Activated T-cell treated with anti-CD3 and anti-CD28 coated beads for 4 hours (primary cell): ENCODE data around the gene USH1C.

Source experiments
- DNase-seq: peaks from one replicate; pipeline ENCODE4 v3.0.0-alpha.2; 2020

The USH1C gene

DNA sequence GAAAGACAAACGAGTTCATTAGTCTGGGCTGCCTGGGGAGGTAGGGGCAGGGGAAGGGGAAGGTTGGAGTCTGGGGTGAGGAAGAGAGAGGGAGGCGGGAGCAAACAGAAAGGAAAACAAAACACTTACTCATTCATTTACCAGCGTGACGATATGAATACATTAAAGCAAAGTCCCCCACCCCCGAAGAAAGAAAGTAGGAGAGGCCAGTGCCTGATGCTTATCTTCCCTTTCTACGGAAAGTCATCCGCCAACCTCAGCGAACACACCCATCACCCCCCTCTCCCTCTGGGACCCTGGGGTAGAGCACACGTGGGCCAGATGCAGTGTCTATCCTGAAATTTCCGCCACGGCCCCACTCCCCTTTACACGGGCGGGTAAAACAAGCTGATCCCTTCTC is 81.3 kb downstream of the USH1C start:
- no peak for DNase-seq

DNA sequence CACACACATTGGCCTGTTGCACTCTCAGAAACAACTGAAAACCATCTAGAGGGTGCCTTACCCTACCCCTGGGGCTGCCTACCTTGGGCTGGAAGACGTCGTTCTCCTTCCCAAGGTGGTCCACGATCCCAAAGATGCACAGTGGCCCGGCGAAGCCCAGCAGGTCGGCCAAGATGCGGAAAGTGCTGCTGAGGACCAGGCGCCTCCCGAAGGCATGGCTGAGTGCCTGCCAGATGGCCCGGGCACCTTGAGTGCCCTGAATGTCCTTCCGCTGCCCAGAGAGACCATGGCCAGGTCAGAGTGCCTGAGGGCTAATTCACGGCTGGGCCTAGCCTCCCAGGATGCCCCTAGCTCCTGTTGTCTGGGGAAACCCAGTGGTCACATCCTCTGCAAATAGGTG is 83.8 kb downstream of the USH1C start:
- no peak for DNase-seq

DNA sequence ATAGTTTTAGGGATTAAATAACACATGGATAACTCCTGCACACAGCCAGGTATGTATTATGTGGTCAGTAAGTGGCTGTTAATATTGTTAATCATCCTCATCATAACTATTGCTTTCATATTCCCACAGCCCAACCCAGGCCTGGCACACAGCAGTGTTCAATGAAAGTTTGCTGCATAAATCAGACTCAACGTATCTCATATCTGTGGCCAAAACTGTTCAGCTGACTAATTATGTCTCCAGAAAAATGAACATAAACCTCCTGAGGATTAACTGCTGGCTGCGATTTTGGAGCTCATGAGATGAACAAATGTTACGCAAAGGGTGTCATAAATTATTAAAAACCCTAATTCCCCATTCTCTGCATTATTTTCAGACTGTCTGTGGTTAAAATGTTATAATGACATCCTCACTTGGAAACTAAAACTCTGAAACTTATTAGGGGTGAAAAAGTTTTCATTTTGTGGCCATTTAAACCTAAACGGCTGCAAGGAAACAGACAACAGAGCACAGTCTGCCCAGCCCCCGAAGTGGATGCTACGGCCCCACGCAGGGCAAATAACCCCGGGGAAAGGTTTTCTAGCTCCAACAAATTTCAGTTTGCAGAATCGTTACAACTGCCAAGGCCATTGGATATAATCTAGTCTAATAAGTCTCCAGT is 84.8 kb downstream of the USH1C start:
- no peak for DNase-seq

DNA sequence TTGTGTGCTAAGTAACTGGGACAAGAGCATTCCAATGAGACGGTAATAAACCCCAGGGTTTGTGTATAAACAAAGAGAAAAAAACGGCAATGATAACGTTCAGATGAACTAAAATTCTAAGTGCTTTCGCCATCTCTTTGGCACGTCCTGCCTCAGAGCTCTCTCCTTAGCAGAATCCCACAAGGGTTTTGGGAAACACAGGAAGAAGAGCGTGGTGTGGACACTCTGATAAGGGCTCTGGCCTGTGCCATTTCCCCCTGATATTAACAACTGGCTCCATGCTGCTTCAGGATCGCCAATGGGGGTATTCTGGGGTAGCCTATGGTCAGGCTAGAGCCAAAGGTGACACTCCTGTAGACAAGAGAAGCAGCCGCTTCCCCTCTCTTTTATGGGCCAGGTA is 85.9 kb downstream of the USH1C start:
- no peak for DNase-seq

DNA sequence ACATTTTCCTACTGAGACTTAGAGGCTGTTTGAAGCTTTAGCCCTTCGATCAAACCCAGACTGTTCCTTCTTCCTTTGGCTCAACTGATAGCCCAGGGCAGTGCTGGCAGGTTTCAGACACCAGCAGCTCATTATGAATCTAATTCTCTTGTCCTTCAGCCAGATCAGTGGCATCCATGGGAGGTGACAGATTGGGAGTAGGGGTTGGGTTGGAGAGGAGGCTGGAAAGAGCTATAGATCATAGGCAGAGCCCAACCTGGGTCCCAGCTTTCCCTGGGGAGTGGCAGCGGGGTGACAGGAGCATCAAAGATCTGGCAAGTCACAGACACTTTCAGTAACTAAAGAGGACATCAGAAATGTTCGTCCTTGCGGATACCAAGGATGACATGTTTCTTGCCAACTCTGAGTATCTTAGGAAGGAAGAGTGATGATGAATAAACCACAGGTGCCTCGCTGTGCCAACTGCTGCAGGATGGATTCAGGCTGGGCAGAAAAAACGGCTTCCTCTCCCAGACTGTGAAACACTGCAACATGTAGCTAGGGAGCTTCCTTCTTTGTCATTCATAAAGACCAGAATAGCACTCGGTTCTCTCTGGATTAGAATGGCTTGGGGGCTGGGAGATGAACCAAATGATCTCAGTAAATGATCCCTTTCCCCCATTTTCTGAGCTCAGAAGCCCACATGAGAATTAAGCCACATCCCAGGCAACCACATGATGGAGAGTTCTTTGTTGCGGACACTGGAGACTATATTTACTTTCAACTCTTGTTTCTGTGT is 86.6 kb downstream of the USH1C start:
- DNase-seq = no peak

DNA sequence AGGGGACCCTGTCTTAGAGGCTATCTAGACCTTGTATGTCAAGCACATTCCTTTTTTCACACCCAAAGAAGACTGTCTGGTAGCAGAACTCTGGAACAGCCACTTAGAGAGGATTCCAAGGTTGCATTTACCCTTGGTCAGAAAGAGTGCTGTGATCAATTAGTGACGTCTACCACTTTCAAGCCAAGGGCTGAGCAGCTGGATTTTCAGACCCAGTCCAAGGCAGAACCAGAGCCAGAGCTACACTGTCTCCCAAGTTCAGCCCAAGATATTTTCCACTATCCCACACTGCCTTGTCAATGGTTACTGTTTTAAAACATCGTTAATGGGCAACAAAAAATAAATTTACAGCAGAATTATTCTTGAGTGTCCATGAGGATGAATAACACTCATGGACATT is 91.5 kb downstream of the USH1C start:
- DNase-seq = no peak

DNA sequence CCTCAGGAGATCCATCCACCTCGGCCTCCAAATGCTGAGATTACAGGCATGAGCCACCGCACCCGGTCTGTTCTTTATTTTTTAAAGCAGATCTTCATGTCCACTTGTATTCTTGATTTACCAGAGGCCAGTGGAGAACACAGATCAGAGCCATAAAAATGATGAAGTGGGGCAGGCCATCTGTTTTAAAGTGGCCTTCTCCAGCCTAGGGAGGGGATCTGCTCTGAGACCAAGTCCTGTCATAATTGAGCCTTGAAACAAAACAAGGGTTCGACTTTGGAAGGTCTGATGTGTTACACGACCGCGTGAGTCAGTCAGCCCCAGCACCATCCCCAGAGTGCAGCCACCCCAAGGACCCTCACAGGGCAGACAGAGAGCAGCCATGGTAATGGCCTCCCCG is 95.1 kb downstream of the USH1C start:
- no peak for DNase-seq

DNA sequence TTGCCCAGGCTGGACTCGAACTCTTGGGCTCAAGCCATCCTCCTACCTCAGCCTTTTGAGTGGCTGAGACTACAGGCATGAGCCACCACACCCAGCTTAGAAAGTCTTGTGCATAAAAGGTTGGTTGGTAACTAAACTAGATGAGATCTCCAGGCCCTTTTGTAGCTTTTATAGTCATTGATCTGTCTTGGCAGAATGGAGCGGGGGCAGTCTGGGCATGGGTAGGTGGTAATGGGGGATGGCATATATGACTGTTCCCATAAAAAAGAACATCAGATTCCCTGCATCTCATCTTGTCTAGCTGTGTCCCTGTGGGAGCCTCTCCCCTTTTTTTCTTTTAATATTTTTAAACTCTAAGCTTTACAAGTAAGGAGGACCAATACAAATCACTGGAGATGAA is 97.7 kb downstream of the USH1C start:
- DNase-seq = no peak

DNA sequence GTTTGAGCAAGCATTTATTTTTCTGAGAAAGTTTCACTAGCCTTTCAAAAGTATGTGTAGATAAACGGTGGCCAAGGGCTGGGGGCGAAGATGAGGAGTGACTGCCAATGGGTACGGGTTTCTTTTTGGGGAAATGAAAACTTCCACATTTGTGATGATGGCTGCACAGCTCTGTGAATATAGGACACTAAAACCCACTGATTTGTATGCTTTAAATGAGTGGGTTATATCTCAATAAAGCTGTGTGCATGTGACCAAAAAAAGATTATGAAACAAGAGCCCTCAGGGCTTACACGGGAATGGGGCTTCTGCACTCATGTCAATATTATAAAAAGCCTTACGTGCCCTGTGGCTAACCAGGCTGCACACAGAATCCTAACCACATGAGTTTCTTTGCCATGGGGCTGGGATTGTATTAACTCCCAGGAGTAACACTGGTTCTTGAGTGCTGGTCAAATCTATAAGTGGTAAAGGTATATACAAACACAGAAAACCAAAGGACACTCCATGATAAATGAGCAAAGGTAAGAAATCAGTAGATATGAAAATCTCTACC is 98.9 kb downstream of the USH1C start:
- no peak for DNase-seq

DNA sequence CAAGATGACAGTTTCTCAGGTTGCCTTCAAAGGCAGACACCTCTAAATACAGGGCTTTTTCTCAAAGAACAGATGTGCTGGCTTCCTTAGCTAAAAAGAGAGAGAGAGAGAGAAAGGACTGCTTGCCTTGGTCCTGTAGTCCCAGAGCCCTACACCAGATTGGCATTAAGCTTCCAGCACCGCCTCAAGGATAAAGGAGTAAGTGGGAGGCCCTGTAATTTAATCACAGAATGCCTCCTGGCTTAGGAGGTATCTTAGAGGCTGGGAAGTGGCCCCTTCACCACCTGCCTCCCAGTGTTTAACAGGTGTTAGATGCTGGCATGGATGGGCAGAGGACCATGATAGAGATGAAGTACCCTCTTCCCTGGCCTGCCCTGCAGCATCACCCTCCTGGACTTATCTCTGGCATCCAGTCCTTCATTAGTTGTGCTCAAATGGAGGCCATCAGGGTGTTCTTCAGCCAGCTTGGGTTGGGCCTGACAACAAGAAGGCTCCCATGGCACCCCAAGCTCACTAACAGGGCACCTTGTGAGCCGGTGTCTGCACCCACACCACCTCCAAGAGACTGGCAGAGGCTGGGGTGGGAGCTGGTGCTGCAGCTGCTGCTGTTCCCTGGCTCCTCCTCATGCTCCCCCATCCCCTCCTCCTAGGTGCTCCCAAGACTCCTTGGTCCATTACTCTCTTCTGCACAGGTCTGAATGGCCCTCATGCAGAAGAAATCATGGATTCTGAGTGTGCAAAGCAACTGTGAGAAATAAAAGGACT is 100.1 kb downstream of the USH1C start:
- DNase-seq = no peak
